IMR-90 (cell line): ENCODE measurements around the gene MGAT5. TPM values are rescaled to one million over a fixed set of nuclear protein-coding genes. Genes with fewer than 3 reads are reported as not detected.

Experiments used
- ATAC-seq: fragments of 200-7000 bp; cut with Tn5 transposase; 2 replicates; pipeline ENCODE4 v1.9.1; 2020; ENCODE audit warnings: low read depth, mild to moderate bottlenecking, moderate library complexity
- BruUV-seq: library from RNA; stranded (reverse); fragments of 400-500 nt; replicated peaks from 2 replicates; lab custom pipeline; 2021; lab: Mats Ljungman, UMichigan
- CTCF ChIA-PET: fragments of 300-600 bp; formaldehyde crosslinking; extraction: SDS; loops from one replicate; lab custom pipeline; 2021; ENCODE audit warnings: antibody characterized with exemption; lab: Yijun Ruan, JAX
- POLR2A ChIA-PET: fragments of 300-600 bp; sonication (Branson Sonifier 250); formaldehyde crosslinking; loops from one replicate; lab custom pipeline; 2022; ENCODE audit warnings: antibody characterized with exemption; ENCODE audit not compliant: unreplicated experiment; lab: Charles Lee
- DNase-seq: peaks from one replicate; pipeline ENCODE4 v3.0.0; 2013
- H2AFZ ChIP-seq: replicated peaks from 2 replicates; pipeline ENCODE3; 2013; ENCODE audit warnings: low read length, mild to moderate bottlenecking; ENCODE audit not compliant: poor library complexity
- H2AK5ac ChIP-seq: 2 replicates; pipeline ENCODE4 v1.6.1; 2013; ENCODE audit warnings: low read depth, low read length, inconsistent platforms
- H2AK9ac ChIP-seq: replicated peaks from 2 replicates; pipeline ENCODE3; 2013; ENCODE audit warnings: mild to moderate bottlenecking, low read depth, low read length, moderate library complexity; ENCODE audit not compliant: poor library complexity
- H2BK120ac ChIP-seq: 2 replicates; pipeline ENCODE4 v1.6.1; 2013; ENCODE audit warnings: low read depth, low read length, inconsistent platforms
- H2BK15ac ChIP-seq: 3 replicates; pipeline ENCODE4 v1.6.1; 2013; ENCODE audit warnings: low read depth, low read length, inconsistent platforms
- H2BK20ac ChIP-seq: 2 replicates; pipeline ENCODE4 v1.6.1; 2013; ENCODE audit warnings: low read depth, mild to moderate bottlenecking, inconsistent platforms, low read length, moderate library complexity
- H2BK5ac ChIP-seq: 2 replicates; pipeline ENCODE4 v1.6.1; 2013; ENCODE audit warnings: mild to moderate bottlenecking, low read depth, low read length, inconsistent platforms; ENCODE audit not compliant: poor library complexity, severe bottlenecking
- H3K14ac ChIP-seq: replicated peaks from 2 replicates; pipeline ENCODE4 v1.6.1; 2013; ENCODE audit warnings: low read depth, low read length, inconsistent platforms
- H3K18ac ChIP-seq: 2 replicates; pipeline ENCODE4 v1.6.1; 2013; ENCODE audit warnings: low read depth, low read length, control low read depth
- H3K23ac ChIP-seq: 2 replicates; pipeline ENCODE4 v1.6.1; 2013; ENCODE audit warnings: low read depth, low read length, inconsistent platforms
- H3K27ac ChIP-seq: 2 replicates; pipeline ENCODE4 v1.5.1; 2013; ENCODE audit warnings: mild to moderate bottlenecking, control low read depth, low read length; ENCODE audit not compliant: insufficient read depth
- H3K27me3 ChIP-seq: 2 replicates; pipeline ENCODE4 v1.6.1; 2013; ENCODE audit warnings: low read length; ENCODE audit not compliant: control insufficient read depth, insufficient read depth
- H3K36me3 ChIP-seq: 2 replicates; pipeline ENCODE4 v1.6.1; 2013; ENCODE audit warnings: low read length, mixed read lengths; ENCODE audit not compliant: control insufficient read depth, insufficient read depth
- H3K4ac ChIP-seq: 2 replicates; pipeline ENCODE4 v1.6.1; 2013; ENCODE audit warnings: low read depth, low read length, inconsistent platforms
- H3K4me1 ChIP-seq: 2 replicates; pipeline ENCODE4 v1.6.1; 2013; ENCODE audit warnings: low read length, mixed read lengths; ENCODE audit not compliant: control insufficient read depth, insufficient read depth
- H3K4me2 ChIP-seq: 2 replicates; pipeline ENCODE4 v1.6.1; 2013; ENCODE audit warnings: low read depth, mild to moderate bottlenecking, control low read depth, low read length, moderate library complexity
- H3K4me3 ChIP-seq: 2 replicates; pipeline ENCODE4 v1.5.1; 2013; ENCODE audit warnings: low read depth, mild to moderate bottlenecking, control low read depth, low read length, moderate library complexity; ENCODE audit not compliant: insufficient read depth
- H3K56ac ChIP-seq: 2 replicates; pipeline ENCODE4 v1.6.1; 2013; ENCODE audit warnings: low read length, inconsistent platforms; ENCODE audit not compliant: insufficient read depth; ENCODE audit errors: extremely low read depth
- H3K79me1 ChIP-seq, 2 experiments: 2 replicates each; pipeline ENCODE4 v1.6.1; 2013; ENCODE audit warnings: low read length in 2 of 2, inconsistent platforms in 1 of 2, low read depth in 1 of 2
- H3K9ac ChIP-seq: 2 replicates; pipeline ENCODE4 v1.6.1; 2013; ENCODE audit warnings: low read depth, low read length, control low read depth
- H3K9me1 ChIP-seq: 2 replicates; pipeline ENCODE4 v1.6.1; 2013; ENCODE audit warnings: low read length, inconsistent platforms; ENCODE audit not compliant: insufficient read depth
- H3K9me3 ChIP-seq: 2 replicates; pipeline ENCODE4 v1.6.1; 2013; ENCODE audit warnings: low read length; ENCODE audit not compliant: control insufficient read depth, insufficient read depth
- H4K20me1 ChIP-seq: 2 replicates; pipeline ENCODE4 v1.6.1; 2013; ENCODE audit warnings: low read length, inconsistent platforms; ENCODE audit not compliant: insufficient read depth
- H4K5ac ChIP-seq: 2 replicates; pipeline ENCODE4 v1.6.1; 2013; ENCODE audit warnings: mild to moderate bottlenecking, low read depth, low read length, control low read depth
- H4K8ac ChIP-seq, 2 experiments: 2 replicates each; pipeline ENCODE4 v1.6.1; 2013; ENCODE audit warnings: low read depth in 2 of 2, low read length in 2 of 2, control low read depth in 1 of 2, inconsistent platforms in 1 of 2
- H4K91ac ChIP-seq: 2 replicates; pipeline ENCODE4 v1.6.1; 2013; ENCODE audit warnings: low read depth, low read length, inconsistent platforms; ENCODE audit not compliant: insufficient read depth
- CHD1 ChIP-seq: IDR thresholded peaks from 2 replicates; pipeline ENCODE4 v1.6.1; 2012; ENCODE audit warnings: low read depth, low read length, improper control_type of control experiment
- CTCF ChIP-seq: conservative IDR thresholded peaks from 2 replicates; pipeline ENCODE4 v1.5.1; 2012; ENCODE audit warnings: mild to moderate bottlenecking, low read depth, low read length, improper control_type of control experiment
- MAZ ChIP-seq: IDR thresholded peaks from 2 replicates; pipeline ENCODE4 v1.6.1; 2012; ENCODE audit warnings: low read depth, mild to moderate bottlenecking, low read length, improper control_type of control experiment, moderate library complexity, borderline replicate concordance
- MXI1 ChIP-seq: IDR thresholded peaks from 2 replicates; pipeline ENCODE4 v1.6.1; 2012; ENCODE audit warnings: low read depth, mild to moderate bottlenecking, low read length, moderate library complexity, borderline replicate concordance
- RAD21 ChIP-seq: IDR thresholded peaks from 2 replicates; pipeline ENCODE4 v1.6.1; 2012; ENCODE audit warnings: low read length, improper control_type of control experiment
- RCOR1 ChIP-seq: IDR thresholded peaks from 2 replicates; pipeline ENCODE4 v1.6.1; 2012; ENCODE audit warnings: mild to moderate bottlenecking, low read length, improper control_type of control experiment; ENCODE audit not compliant: insufficient replicate concordance
- RFX5 ChIP-seq: IDR thresholded peaks from 2 replicates; pipeline ENCODE4 v1.8.0; 2012; ENCODE audit warnings: low read depth, mild to moderate bottlenecking, low read length, moderate library complexity
- WGBS, 2 experiments: methylation state at CpG; one replicate each; pipeline versions ENCODE4 v1.1.5 to v1.1.7; 2013; ENCODE audit warnings: missing lambda C conversion rate in 2 of 2; ENCODE audit not compliant: insufficient read length in 1 of 2; ENCODE audit errors: extremely low coverage in 2 of 2; 5-methylcytosine and 5-hydroxymethylcytosine counted together
- dilution Hi-C: fragments of 300-500 bp; cut with HindIII; formaldehyde crosslinking; loops from one replicate; pipeline ENCODE4 v1.14.3; 2018; ENCODE audit warnings: low sequenced_read_pairs; ENCODE audit not compliant: unreplicated experiment
- in situ Hi-C: fragments of 300-500 bp; cut with MboI; formaldehyde crosslinking; loops from 3 replicates; pipeline ENCODE4 v1.14.3; 2019; ENCODE audit warnings: low sequenced_read_pairs, inconsistent platforms, mixed read lengths
- intact Hi-C: fragments of 100-400 bp; cut with micrococcal nuclease; formaldehyde crosslinking; loops from 2 replicates; pipeline ENCODE4 v1.10.0; 2022
- polyA plus RNA-seq, 3 experiments: library from polyadenylated mRNA; depleted of rRNA; stranded (reverse); fragments of >200 nt; gene quantifications; 2 replicates each; pipeline ENCODE4 v1.2.3, GENCODE V29; 2012; ENCODE audit warnings: low replicate concordance in 1 of 3
- total RNA-seq: library from RNA; depleted of rRNA; stranded (reverse); fragments of >200 nt; gene quantifications from 2 replicates; pipeline ENCODE4 v1.2.3, GENCODE V29; 2012

MGAT5 gene
- total and polyA plus RNA-seq, 2 of the 4 experiments (the other 2 are of a cell fraction) = 22.9 to 59.9 TPM

- Histone ChIP-seq H3K23ac (no peak overlapping the region), H3K4me1 (peaks cover 2% of the 10 kb centered on the region; the same call in 1 of the 2 replicates), H2BK20ac (no peak overlapping the region), H3K4ac (no peak overlapping the region), H3K79me1 (0 out of 4 replicates have a peak, but pooled peaks cover 0 to 8% of the 10 kb centered on the region in 2 experiments), H2AK9ac (no peak overlapping the region), H3K27me3 (no peaks in the 10 kb centered on the region), H4K5ac (no peak overlapping the region), H3K9ac (no peak overlapping the region), H4K8ac (no peak overlapping the region), H2BK15ac (no peak overlapping the region), H3K4me3 (no peak overlapping the region), H4K91ac (no peak overlapping the region), H3K9me1 (peaks cover 6% of the 10 kb centered on the region; the same call in 1 of the 2 replicates), H2BK5ac (no peak overlapping the region), H3K4me2 (no peak overlapping the region), H2AK5ac (no peak overlapping the region), H4K20me1 (no peaks in the 10 kb centered on the region), H3K9me3 (no peaks in the 10 kb centered on the region), H3K56ac (no peak overlapping the region), H3K18ac (no peak overlapping the region), H2AFZ (no peak overlapping the region), H3K14ac (no peak overlapping the region), H3K36me3 (peaks cover 9% of the 10 kb centered on the region), H2BK120ac (no peak overlapping the region), H3K27ac (no peak overlapping the region)
- ChIA-PET CTCF (interaction anchor here (0.8 kb wide), 1 partner anchor 9 kb away, joined by 3 read pairs; no protein-coding TSS in a partner anchor), POLR2A (interaction anchor here (1.4 kb wide), 1 partner anchor 9 kb away, joined by 3 read pairs; no protein-coding TSS in a partner anchor)
- dilution Hi-C loops (no loop called here), in situ Hi-C loops (no loop called here), intact Hi-C loops (no loop called here)
- no peak for ATAC-seq
- no peak for DNase-seq
- BruUV-seq = no TSS peak
- WGBS, 2 experiments = no CpG with 5 or more reads among the region's 1 CpG
- TF ChIP-seq RAD21 (no peak), RCOR1 (no peak), CTCF (no peak), RFX5 (no peak), MXI1 (no peak), CHD1 (no peak), MAZ (no peak)
Measured at GRCh38 chr2:134389381-134389780, 135.5 kb downstream of the MGAT5 start.
